ENCODE data around the gene TRA2B. TPM values are rescaled to one million over a fixed set of nuclear protein-coding genes. Genes with fewer than 3 reads are reported as not detected.

The TRA2B gene
- total and polyA plus RNA-seq, 7 donors, result 38.7 to 99.5 (median 75.3) TPM

DNA sequence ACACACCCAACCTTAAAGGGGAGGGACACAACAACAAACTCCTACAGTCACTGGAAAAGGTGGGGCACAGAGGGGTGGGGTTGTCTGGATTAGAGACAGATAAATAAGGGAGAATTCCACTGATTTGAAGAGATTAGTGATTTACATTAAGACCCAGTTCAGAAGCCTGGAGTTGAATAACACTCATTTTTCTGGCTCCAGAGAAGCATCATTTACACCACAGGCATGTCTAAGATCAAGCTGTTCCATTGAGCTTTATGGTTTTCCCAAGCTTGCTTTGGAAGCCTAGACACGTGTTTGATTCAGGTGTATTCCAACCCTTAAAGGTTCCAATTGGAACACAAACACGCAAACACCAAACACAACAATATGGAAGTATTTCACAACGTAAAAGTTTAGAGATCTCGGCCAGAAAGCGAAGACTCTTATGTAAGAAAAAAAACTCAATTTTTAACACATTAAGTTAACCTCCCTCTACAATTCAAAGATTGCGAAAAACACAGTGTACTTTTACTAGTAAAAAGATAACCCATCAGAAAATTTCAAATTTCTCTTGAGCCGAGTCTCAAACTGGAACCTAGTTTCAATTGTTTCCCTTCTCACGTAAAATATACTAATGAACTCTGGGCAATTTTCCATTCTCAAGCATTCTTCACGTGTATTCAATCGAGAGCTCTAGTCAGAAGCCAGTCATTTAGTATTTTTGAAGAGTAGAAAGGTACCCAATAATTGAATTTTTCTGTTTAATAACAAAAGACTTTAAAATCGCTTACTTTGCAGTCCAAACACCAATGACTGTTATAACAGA is 2.1 kb downstream of the TRA2B start:
- no peak for DNase-seq
- Histone ChIP-seq H3K27ac (peak overlapping the region; percentile 100), H3K9me3 (no peaks in the 10 kb centered on the region), H3K27me3 (ENCODE audit: insufficient read depth in 3 of 3, low read length in 2 of 3) (no peaks in the 10 kb centered on the region), H3K4me1 (peaks cover 39% of the 10 kb centered on the region), H3K36me3 (ENCODE audit: insufficient read depth in 1 of 2, low read depth in 1 of 2) (peaks cover 0 to 9% of the 10 kb centered on the region in 2 donors), H3K4me3 (peak overlapping the region; percentile 99)
- intact Hi-C loops (cut with DNase I), result loop anchor here in 1 of 2 donors (5.0 kb wide), 1 partner anchor 847 kb away; the partner anchor contains the start of gene EIF4A2
- TF ChIP-seq, protein P1, sequence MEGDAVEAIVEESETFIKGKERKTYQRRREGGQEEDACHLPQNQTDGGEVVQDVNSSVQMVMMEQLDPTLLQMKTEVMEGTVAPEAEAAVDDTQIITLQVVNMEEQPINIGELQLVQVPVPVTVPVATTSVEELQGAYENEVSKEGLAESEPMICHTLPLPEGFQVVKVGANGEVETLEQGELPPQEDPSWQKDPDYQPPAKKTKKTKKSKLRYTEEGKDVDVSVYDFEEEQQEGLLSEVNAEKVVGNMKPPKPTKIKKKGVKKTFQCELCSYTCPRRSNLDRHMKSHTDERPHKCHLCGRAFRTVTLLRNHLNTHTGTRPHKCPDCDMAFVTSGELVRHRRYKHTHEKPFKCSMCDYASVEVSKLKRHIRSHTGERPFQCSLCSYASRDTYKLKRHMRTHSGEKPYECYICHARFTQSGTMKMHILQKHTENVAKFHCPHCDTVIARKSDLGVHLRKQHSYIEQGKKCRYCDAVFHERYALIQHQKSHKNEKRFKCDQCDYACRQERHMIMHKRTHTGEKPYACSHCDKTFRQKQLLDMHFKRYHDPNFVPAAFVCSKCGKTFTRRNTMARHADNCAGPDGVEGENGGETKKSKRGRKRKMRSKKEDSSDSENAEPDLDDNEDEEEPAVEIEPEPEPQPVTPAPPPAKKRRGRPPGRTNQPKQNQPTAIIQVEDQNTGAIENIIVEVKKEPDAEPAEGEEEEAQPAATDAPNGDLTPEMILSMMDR (IDR thresholded peaks at IDR 0.05), result no peak
- 2 to 7% (median 4%) methylated on average over 11 of the region's 11 CpGs for WGBS, 3 donors
- ATAC-seq, result no peak

DNA sequence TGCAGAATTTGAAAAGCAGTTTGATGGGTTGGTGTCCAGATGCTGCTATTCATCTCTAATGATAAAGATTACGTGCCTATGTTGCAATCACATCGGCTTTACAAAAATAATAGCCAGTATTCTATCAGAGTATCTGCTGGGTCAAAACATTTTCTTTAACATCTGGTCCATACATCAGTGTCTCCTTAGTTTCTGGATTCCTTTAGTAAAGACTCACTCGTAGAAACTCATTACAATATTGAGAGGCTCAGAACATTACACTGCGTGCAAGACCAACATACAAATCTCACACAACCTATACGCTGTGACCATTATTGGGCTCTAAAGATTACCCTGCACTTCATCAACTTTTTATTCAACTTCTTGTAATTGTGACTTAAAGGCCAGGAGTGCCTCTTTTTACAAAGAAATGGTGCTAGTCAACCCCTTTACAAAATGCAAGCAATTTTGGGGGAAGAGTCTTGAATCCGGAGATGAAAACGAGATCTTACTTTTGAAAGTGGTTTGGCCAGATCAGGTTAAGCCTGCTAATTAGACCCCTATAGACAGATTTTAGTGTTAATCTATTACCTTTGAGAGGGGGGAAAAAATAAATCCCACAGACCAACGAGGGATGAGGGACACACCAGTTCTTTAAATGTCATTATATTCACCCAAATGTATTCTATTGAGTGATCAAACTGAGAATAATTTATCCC is 2.9 kb downstream of the TRA2B start:
- intact Hi-C loops (cut with DNase I), result loop anchor here in 1 of 2 donors (5.0 kb wide), 1 partner anchor 847 kb away; the partner anchor contains the start of gene EIF4A2
- peaks cover 0 to 9% of the 10 kb centered on the region in 2 donors for H3K36me3 ChIP-seq (ENCODE audit: insufficient read depth in 1 of 2, low read depth in 1 of 2)
- 0 to 3% (median 2%) methylated on average over 8 of the region's 8 CpGs for WGBS, 3 donors
- ATAC-seq (no peak), DNase-seq (no peak)
- TF ChIP-seq, protein P1 (IDR thresholded peaks at IDR 0.05), result no peak
- peak overlapping the region; percentile 100 for H3K27ac ChIP-seq
- no peaks in the 10 kb centered on the region for H3K27me3 ChIP-seq (ENCODE audit: insufficient read depth in 3 of 3, low read length in 2 of 3)
- H3K4me3 ChIP-seq, result peak overlapping the region; percentile 99
- no peaks in the 10 kb centered on the region for H3K9me3 ChIP-seq
- H3K4me1 ChIP-seq, result peaks cover 47% of the 10 kb centered on the region

DNA sequence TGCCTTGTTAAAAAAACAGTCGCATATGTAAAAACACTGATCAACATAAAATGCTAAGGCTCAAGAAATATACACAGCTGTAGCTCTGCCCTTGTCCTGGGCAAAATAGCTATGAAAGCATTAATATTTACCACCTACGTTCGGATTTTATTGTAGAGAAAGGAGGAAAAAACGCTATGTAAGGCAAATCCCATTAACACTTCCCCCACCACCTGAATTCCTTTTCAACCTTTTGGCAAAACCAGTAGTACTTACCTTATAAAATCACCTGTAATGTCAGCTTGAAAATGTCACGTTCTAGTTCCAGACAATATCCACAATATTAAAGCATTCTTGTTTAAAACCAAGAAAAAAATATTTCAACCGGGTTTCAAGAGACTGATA is 3.6 kb downstream of the TRA2B start:
- no peaks in the 10 kb centered on the region for H3K27me3 ChIP-seq (ENCODE audit: insufficient read depth in 3 of 3, low read length in 2 of 3)
- peak overlapping the region; percentile 99 for H3K4me3 ChIP-seq
- 2 to 8% (median 3%) methylated on average over 6 of the region's 6 CpGs for WGBS, 3 donors
- no peaks in the 10 kb centered on the region for H3K9me3 ChIP-seq
- TF ChIP-seq, protein P1 (IDR thresholded peaks at IDR 0.05), result no peak
- ATAC-seq (no peak), DNase-seq (no peak)
- H3K36me3 ChIP-seq (ENCODE audit: insufficient read depth in 1 of 2, low read depth in 1 of 2), result peaks cover 0 to 9% of the 10 kb centered on the region in 2 donors
- H3K27ac ChIP-seq, result peak overlapping the region; percentile 100
- intact Hi-C loops (cut with DNase I), result no loop called here
- peaks cover 54% of the 10 kb centered on the region for H3K4me1 ChIP-seq

DNA sequence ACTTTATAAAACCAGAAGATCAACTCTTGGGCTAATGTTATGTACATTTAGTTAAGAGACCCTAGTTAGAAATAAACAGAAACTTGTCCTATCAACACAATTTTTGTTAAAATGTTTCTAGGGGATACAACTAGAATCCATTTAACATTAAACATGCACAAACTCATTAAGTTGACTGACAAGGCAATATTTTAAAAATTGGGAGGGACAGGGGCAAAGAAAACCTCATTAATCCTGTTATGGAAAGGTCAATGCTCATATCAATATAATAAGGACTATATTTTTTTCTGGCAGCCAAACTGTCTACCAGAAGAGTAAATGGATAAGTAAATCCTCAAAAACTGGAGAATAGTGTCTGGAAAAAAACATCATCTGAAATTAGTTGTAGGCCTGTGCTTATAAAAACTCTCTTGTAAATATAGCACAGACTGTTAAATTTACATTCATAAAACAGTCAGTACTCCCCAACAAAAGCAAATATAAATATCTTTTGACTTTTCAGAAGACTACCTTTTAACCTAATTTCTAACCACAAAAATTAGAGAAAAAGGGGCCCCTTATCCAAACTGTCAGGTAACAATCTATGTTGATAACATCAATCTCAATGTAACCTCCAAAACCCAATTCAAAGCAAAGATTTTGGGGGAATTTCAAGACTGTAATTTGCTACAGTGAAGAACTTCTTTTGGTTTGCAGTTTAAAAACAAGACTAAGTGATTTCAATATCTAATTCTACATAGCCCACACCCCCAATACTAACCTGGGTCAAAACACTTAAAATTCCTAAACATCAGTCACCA is 4.2 kb downstream of the TRA2B start:
- intact Hi-C loops (cut with DNase I), result no loop called here

More for the DNA sequence above, 4.2 kb downstream of the TRA2B start:
- DNase-seq, result no peak
- peak overlapping the region; percentile 99 for H3K4me3 ChIP-seq
- H3K9me3 ChIP-seq, result no peaks in the 10 kb centered on the region
- peaks cover 60% of the 10 kb centered on the region for H3K4me1 ChIP-seq
- ATAC-seq, result no peak
- H3K27ac ChIP-seq, result peak overlapping the region; percentile 100
- TF ChIP-seq, protein P1 (IDR thresholded peaks at IDR 0.05), result no peak
- peaks cover 0 to 9% of the 10 kb centered on the region in 2 donors for H3K36me3 ChIP-seq (ENCODE audit: insufficient read depth in 1 of 2, low read depth in 1 of 2)
- no peaks in the 10 kb centered on the region for H3K27me3 ChIP-seq (ENCODE audit: insufficient read depth in 3 of 3, low read length in 2 of 3)
